ENCODE results near the gene DCST2. TPM values are rescaled to one million over a fixed set of nuclear protein-coding genes. Genes with fewer than 3 reads are reported as not detected.
A peak's percentile ranks its signal among the peaks of the same experiment; 100 is the strongest.

Gene DCST2
- polyA plus RNA-seq, 3 donors: 2.6 TPM; not detected in 2

DNA sequence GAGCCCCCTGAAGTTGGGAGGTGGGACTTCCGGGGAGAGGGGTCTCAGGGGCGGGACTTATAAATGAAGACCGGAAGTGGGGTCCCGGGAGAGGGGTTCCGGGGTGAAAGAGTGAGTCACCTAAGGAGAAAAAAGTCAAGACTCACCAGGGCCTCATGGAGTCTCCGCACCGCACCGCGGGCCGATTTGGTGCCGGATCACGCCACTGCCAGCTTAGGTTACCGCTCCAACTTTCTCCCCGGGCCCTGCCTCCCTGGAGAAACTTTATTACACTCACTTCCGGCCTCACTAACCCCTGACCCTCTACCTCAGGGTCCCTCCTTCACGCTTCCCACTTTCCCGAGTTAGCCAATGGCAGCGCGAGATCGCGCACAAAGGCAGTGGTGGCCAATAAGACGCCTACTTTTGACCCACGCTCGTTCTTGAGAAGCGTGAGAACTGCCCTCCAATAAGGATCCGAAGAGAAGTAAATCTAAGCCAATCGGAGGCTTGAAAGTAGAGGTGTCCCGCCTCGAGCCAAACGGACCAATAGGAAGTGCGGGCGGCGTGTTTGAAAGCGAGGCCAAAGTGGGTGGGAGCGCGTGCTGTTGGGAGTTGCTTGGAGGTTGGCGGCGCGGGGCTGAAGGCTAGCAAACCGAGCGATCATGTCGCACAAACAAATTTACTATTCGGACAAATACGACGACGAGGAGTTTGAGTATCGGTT, 59.3 kb downstream of the DCST2 start, which contains the start of gene CKS1B:
CKS1B (plus strand) TSS at position 580 of the 706 bp plus-strand sequence; CDS start at position 645, 65 bp downstream.
- no peak within 1 kb of the TSS for H3K4me3 Mint-ChIP-seq
- no peaks in the 10 kb centered on the region for H3K9me3 Mint-ChIP-seq
- Histone ChIP-seq H3K36me3 (replicated peaks in 1 of 2; ENCODE audit: control insufficient read depth in 1 of 2, insufficient read depth in 2 of 2, low read length in 2 of 2) (peaks cover 0 to 9% of the 10 kb centered on the region in 2 donors), H3K4me1 (ENCODE audit: control insufficient read depth in 1 of 2, insufficient read depth in 2 of 2, low read length in 2 of 2) (peaks cover 49 to 56% of the 10 kb centered on the region in 2 donors), H3K4me2 (replicated peaks; ENCODE audit: extremely low read depth, low read length, poor library complexity, severe bottlenecking) (peak within 1 kb of the TSS; percentile 99), H3K9ac (ENCODE audit: insufficient read depth, low read length, poor library complexity, severe bottlenecking) (peak within 1 kb of the TSS; percentile 82), H3K79me2 (ENCODE audit: insufficient read depth, low read length) (peaks cover 82% of the 10 kb centered on the region), H3K9me3 (replicated peaks in 1 of 2; ENCODE audit: control insufficient read depth in 1 of 2, insufficient read depth in 1 of 2, low read length in 2 of 2) (no peaks in the 10 kb centered on the region), H2AFZ (ENCODE audit: insufficient read depth, low read depth, low read length, poor library complexity, severe bottlenecking) (peak within 1 kb of the TSS; percentile 89), H3K27me3 (ENCODE audit: control insufficient read depth in 2 of 2, insufficient read depth in 2 of 2, low read length in 2 of 2) (no peaks in the 10 kb centered on the region), H4K20me1 (ENCODE audit: insufficient read depth, low read length) (peaks cover 41% of the 10 kb centered on the region), H3K27ac (ENCODE audit: low read depth in 1 of 2, low read length in 2 of 2) (peak within 1 kb of the TSS; percentile 94 to 98), H3K4me3 (replicated peaks in 1 of 3; ENCODE audit: low read depth in 2 of 3, low read length in 3 of 3) (peak within 1 kb of the TSS; percentile 61 to 95 (median 92))
- whole genome bisulfite sequencing (ENCODE audit: insufficient coverage): under 1% methylated on average over 37 of the region's 47 CpGs
- intact Hi-C loops (cut with micrococcal nuclease): loop anchor here (5.0 kb wide), 3 partner anchors 33 to 88 kb away; partner anchors contain the start of gene EFNA4 (in 1 of the 2)
- peaks cover 0 to 3% (median 0%) of the 10 kb centered on the region in 3 donors for H3K27me3 Mint-ChIP-seq (ENCODE audit: low read depth in 3 of 3)
- peaks cover 42% of the 10 kb centered on the region for H3K4me1 Mint-ChIP-seq
- peak; percentile 99 to 100 (median 100) for DNase-seq
- H3K36me3 Mint-ChIP-seq: peaks cover 14 to 23% of the 10 kb centered on the region in 2 donors
- TF ChIP-seq, protein P1, sequence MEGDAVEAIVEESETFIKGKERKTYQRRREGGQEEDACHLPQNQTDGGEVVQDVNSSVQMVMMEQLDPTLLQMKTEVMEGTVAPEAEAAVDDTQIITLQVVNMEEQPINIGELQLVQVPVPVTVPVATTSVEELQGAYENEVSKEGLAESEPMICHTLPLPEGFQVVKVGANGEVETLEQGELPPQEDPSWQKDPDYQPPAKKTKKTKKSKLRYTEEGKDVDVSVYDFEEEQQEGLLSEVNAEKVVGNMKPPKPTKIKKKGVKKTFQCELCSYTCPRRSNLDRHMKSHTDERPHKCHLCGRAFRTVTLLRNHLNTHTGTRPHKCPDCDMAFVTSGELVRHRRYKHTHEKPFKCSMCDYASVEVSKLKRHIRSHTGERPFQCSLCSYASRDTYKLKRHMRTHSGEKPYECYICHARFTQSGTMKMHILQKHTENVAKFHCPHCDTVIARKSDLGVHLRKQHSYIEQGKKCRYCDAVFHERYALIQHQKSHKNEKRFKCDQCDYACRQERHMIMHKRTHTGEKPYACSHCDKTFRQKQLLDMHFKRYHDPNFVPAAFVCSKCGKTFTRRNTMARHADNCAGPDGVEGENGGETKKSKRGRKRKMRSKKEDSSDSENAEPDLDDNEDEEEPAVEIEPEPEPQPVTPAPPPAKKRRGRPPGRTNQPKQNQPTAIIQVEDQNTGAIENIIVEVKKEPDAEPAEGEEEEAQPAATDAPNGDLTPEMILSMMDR (IDR thresholded peaks at IDR 0.05): no peak
- no peak within 1 kb of the TSS for H3K27ac Mint-ChIP-seq

DNA sequence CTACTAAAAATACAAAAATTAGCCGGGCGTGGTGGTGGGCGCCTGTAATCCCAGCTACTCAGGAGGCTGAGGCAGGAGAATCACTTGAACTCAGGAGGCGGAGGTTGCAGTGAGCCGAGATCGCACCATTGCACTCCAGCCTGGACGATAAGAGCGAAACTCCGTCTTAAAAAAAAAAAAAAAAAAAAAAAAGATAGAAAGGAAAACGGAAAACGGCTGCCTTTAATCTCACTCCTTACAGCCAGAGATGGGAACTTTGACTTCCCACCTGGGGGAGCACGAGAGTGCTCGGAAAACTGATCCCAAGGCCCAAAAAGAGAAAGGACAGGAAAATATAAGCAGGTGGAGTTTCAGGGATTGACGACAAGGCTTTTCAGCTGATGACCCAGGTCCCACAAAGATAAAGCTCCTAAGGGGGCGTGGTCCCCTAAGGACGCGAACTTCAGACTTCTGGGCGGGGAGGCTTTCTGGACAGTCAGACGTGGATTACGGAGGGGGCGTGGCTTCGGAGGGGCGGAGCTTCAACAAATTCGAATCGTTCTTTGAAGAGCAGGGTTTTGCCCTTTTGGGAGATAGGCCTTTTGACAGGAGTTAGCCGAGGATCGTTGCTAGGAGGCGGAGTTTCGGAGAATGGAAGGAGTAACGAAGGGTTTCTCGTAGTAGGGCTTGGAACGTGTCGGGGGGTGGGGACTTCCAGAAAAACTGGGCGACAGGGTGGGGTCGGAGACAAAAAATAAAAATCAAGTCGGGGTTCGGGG, 60.1 kb downstream of the DCST2 start:
- H3K36me3 Mint-ChIP-seq: peaks cover 20 to 28% of the 10 kb centered on the region in 2 donors
- H2AFZ ChIP-seq (ENCODE audit: insufficient read depth, low read depth, low read length, poor library complexity, severe bottlenecking): no peak overlapping the region

More for the DNA sequence above, 60.1 kb downstream of the DCST2 start:
- Histone ChIP-seq H3K4me2 (replicated peaks; ENCODE audit: extremely low read depth, low read length, poor library complexity, severe bottlenecking) (peak overlapping the region; percentile 99), H3K9me3 (replicated peaks in 1 of 2; ENCODE audit: control insufficient read depth in 1 of 2, insufficient read depth in 1 of 2, low read length in 2 of 2) (no peaks in the 10 kb centered on the region), H3K4me1 (ENCODE audit: control insufficient read depth in 1 of 2, insufficient read depth in 2 of 2, low read length in 2 of 2) (peaks cover 49 to 56% of the 10 kb centered on the region in 2 donors), H3K9ac (ENCODE audit: insufficient read depth, low read length, poor library complexity, severe bottlenecking) (peak overlapping the region; percentile 82), H3K36me3 (replicated peaks in 1 of 2; ENCODE audit: control insufficient read depth in 1 of 2, insufficient read depth in 2 of 2, low read length in 2 of 2) (peaks cover 5 to 16% of the 10 kb centered on the region in 2 donors), H3K79me2 (ENCODE audit: insufficient read depth, low read length) (peaks cover 87% of the 10 kb centered on the region), H3K27me3 (ENCODE audit: control insufficient read depth in 2 of 2, insufficient read depth in 2 of 2, low read length in 2 of 2) (no peaks in the 10 kb centered on the region), H3K27ac (ENCODE audit: low read depth in 1 of 2, low read length in 2 of 2) (peak overlapping the region; percentile 94 to 98), H3K4me3 (replicated peaks in 1 of 3; ENCODE audit: low read depth in 2 of 3, low read length in 3 of 3) (peak overlapping the region; percentile 61 to 92 (median 64)), H4K20me1 (ENCODE audit: insufficient read depth, low read length) (peaks cover 48% of the 10 kb centered on the region)
- DNase-seq: peak; percentile 91 to 97 (median 94)
- intact Hi-C loops (cut with micrococcal nuclease): loop anchor here (5.0 kb wide), 3 partner anchors 34 to 89 kb away; partner anchors contain the start of gene EFNA4 (in 1 of the 2)
- Mint-ChIP-seq H3K9me3 (no peaks in the 10 kb centered on the region), H3K4me3 (no peak overlapping the region), H3K27ac (no peak overlapping the region), H3K4me1 (peaks cover 42% of the 10 kb centered on the region), H3K27me3 (ENCODE audit: low read depth in 3 of 3) (peaks cover 0 to 3% (median 0%) of the 10 kb centered on the region in 3 donors)
- TF ChIP-seq, protein P1 (IDR thresholded peaks at IDR 0.05): no peak
- under 1% methylated on average over 24 of the region's 37 CpGs for WGBS (ENCODE audit: insufficient coverage)
